Measurements from ENCODE around the gene C1orf116.

The C1orf116 gene

GRCh38 chr1:207003210-207003609 is 29.3 kb downstream of the C1orf116 start:
- Histone ChIP-seq H3K9me3 (ENCODE audit: insufficient read depth, low read depth, low read length) (no peaks in the 10 kb centered on the region), H2AK5ac (ENCODE audit: low read length) (no peak overlapping the region), H3K27me3 (ENCODE audit: insufficient read depth, low read length) (no peaks in the 10 kb centered on the region), H3K4me1 (ENCODE audit: control insufficient read depth in 1 of 2, insufficient read depth in 2 of 2, low read length in 2 of 2) (peaks cover 3 to 6% of the 10 kb centered on the region in 2 experiments), H3K9ac (ENCODE audit: low read length) (no peak overlapping the region), H2AFZ (ENCODE audit: insufficient read depth, low read length, poor library complexity) (no peak overlapping the region), H2BK120ac (ENCODE audit: insufficient read depth, low read length, poor library complexity) (no peak overlapping the region), H3K14ac (ENCODE audit: low read length) (no peak overlapping the region), H3K27ac (ENCODE audit: low read depth, low read length) (no peak overlapping the region), H2BK5ac (ENCODE audit: low read depth, low read length, poor library complexity) (no peak overlapping the region), H4K8ac (ENCODE audit: low read depth, low read length) (no peak overlapping the region), H3K23ac (ENCODE audit: low read length) (no peak overlapping the region), H2BK12ac (ENCODE audit: low read length) (no peak overlapping the region), H4K12ac (ENCODE audit: low read depth, low read length) (no peak overlapping the region), H4K91ac (ENCODE audit: low read depth, low read length) (no peak overlapping the region), H3K36me3 (ENCODE audit: control insufficient read depth in 1 of 2, insufficient read depth in 2 of 2, low read length in 2 of 2) (no peaks in the 10 kb centered on the region), H3K79me2 (ENCODE audit: control insufficient read depth, insufficient read depth, low read length, poor library complexity) (no peaks in the 10 kb centered on the region), H3K18ac (ENCODE audit: low read length) (no peak overlapping the region), H3K4me3 (ENCODE audit: low read depth, low read length) (no peak overlapping the region), H3K79me1 (ENCODE audit: low read length) (no peaks in the 10 kb centered on the region), H3K4ac (ENCODE audit: low read depth, low read length) (no peak overlapping the region), H3K4me2 (ENCODE audit: low read length) (no peak overlapping the region)
- WGBS (ENCODE audit: extremely low coverage, insufficient coverage, insufficient read length): no CpG with 5 or more reads among the region's 4 CpGs
- no peak for DNase-seq

- Histone ChIP-seq H4K91ac (ENCODE audit: low read depth, low read length) (no peak overlapping the region), H4K8ac (ENCODE audit: low read depth, low read length) (no peak overlapping the region), H2AFZ (ENCODE audit: insufficient read depth, low read length, poor library complexity) (no peak overlapping the region), H3K4me2 (ENCODE audit: low read length) (no peak overlapping the region), H3K79me2 (ENCODE audit: control insufficient read depth, insufficient read depth, low read length, poor library complexity) (no peaks in the 10 kb centered on the region), H3K27ac (ENCODE audit: low read depth, low read length) (no peak overlapping the region), H4K12ac (ENCODE audit: low read depth, low read length) (no peak overlapping the region), H3K36me3 (ENCODE audit: control insufficient read depth in 1 of 2, insufficient read depth in 2 of 2, low read length in 2 of 2) (no peaks in the 10 kb centered on the region), H3K4ac (ENCODE audit: low read depth, low read length) (no peak overlapping the region), H3K18ac (ENCODE audit: low read length) (no peak overlapping the region), H3K27me3 (ENCODE audit: insufficient read depth, low read length) (no peaks in the 10 kb centered on the region), H3K9ac (ENCODE audit: low read length) (no peak overlapping the region), H3K23ac (ENCODE audit: low read length) (no peak overlapping the region), H2AK5ac (ENCODE audit: low read length) (no peak overlapping the region), H2BK5ac (ENCODE audit: low read depth, low read length, poor library complexity) (no peak overlapping the region), H2BK12ac (ENCODE audit: low read length) (no peak overlapping the region), H3K14ac (ENCODE audit: low read length) (no peak overlapping the region), H2BK120ac (ENCODE audit: insufficient read depth, low read length, poor library complexity) (no peak overlapping the region), H3K4me3 (ENCODE audit: low read depth, low read length) (no peak overlapping the region), H3K4me1 (ENCODE audit: control insufficient read depth in 1 of 2, insufficient read depth in 2 of 2, low read length in 2 of 2) (peaks cover 3 to 6% of the 10 kb centered on the region in 2 experiments), H3K79me1 (ENCODE audit: low read length) (no peaks in the 10 kb centered on the region), H3K9me3 (ENCODE audit: insufficient read depth, low read depth, low read length) (no peaks in the 10 kb centered on the region)
- peak; percentile 8 to 25 for DNase-seq
- no CpG with 5 or more reads among the region's 1 CpG for WGBS (ENCODE audit: extremely low coverage, insufficient coverage, insufficient read length)
Measured at GRCh38 chr1:207002724-207003146, 29.8 kb downstream of the C1orf116 start.

GRCh38 chr1:207001492-207002245 is 30.9 kb downstream of the C1orf116 start:
- no peak overlapping the region for H3K27ac ChIP-seq (ENCODE audit: low read depth, low read length)
- H2BK120ac ChIP-seq (ENCODE audit: insufficient read depth, low read length, poor library complexity): no peak overlapping the region
- peaks cover 0 to 2% of the 10 kb centered on the region in 2 experiments for H3K4me1 ChIP-seq (ENCODE audit: control insufficient read depth in 1 of 2, insufficient read depth in 2 of 2, low read length in 2 of 2)
- no peak overlapping the region for H4K12ac ChIP-seq (ENCODE audit: low read depth, low read length)
- no peak overlapping the region for H3K23ac ChIP-seq (ENCODE audit: low read length)
- no peaks in the 10 kb centered on the region for H3K79me2 ChIP-seq (ENCODE audit: control insufficient read depth, insufficient read depth, low read length, poor library complexity)
- no peak overlapping the region for H4K8ac ChIP-seq (ENCODE audit: low read depth, low read length)
- no peaks in the 10 kb centered on the region for H3K9me3 ChIP-seq (ENCODE audit: insufficient read depth, low read depth, low read length)
- no peak overlapping the region for H3K4me2 ChIP-seq (ENCODE audit: low read length)
- no peaks in the 10 kb centered on the region for H3K36me3 ChIP-seq (ENCODE audit: control insufficient read depth in 1 of 2, insufficient read depth in 2 of 2, low read length in 2 of 2)
- no peak overlapping the region for H3K18ac ChIP-seq (ENCODE audit: low read length)
- no peak overlapping the region for H3K4ac ChIP-seq (ENCODE audit: low read depth, low read length)
- no peak overlapping the region for H3K4me3 ChIP-seq (ENCODE audit: low read depth, low read length)
- no peak overlapping the region for H3K9ac ChIP-seq (ENCODE audit: low read length)
- H4K91ac ChIP-seq (ENCODE audit: low read depth, low read length): no peak overlapping the region
- peak; percentile 53 to 80 for DNase-seq
- no peaks in the 10 kb centered on the region for H3K27me3 ChIP-seq (ENCODE audit: insufficient read depth, low read length)
- no peak overlapping the region for H3K14ac ChIP-seq (ENCODE audit: low read length)
- no peaks in the 10 kb centered on the region for H3K79me1 ChIP-seq (ENCODE audit: low read length)
- no peak overlapping the region for H2BK5ac ChIP-seq (ENCODE audit: low read depth, low read length, poor library complexity)
- H2AFZ ChIP-seq (ENCODE audit: insufficient read depth, low read length, poor library complexity): no peak overlapping the region
- no peak overlapping the region for H2AK5ac ChIP-seq (ENCODE audit: low read length)
- no CpG with 5 or more reads among the region's 5 CpGs for WGBS (ENCODE audit: extremely low coverage, insufficient coverage, insufficient read length)
- H2BK12ac ChIP-seq (ENCODE audit: low read length): no peak overlapping the region

GRCh38 chr1:207000651-207001291 is 31.8 kb downstream of the C1orf116 start:
- no peak overlapping the region for H4K8ac ChIP-seq (ENCODE audit: low read depth, low read length)
- H3K79me2 ChIP-seq (ENCODE audit: control insufficient read depth, insufficient read depth, low read length, poor library complexity): no peaks in the 10 kb centered on the region
- no CpG with 5 or more reads among the region's 5 CpGs for WGBS (ENCODE audit: extremely low coverage, insufficient coverage, insufficient read length)
- H3K27ac ChIP-seq (ENCODE audit: low read depth, low read length): no peak overlapping the region
- no peaks in the 10 kb centered on the region for H3K79me1 ChIP-seq (ENCODE audit: low read length)
- peak; percentile 35 to 74 for DNase-seq
- H3K23ac ChIP-seq (ENCODE audit: low read length): no peak overlapping the region
- no peak overlapping the region for H3K14ac ChIP-seq (ENCODE audit: low read length)
- no peak overlapping the region for H2BK12ac ChIP-seq (ENCODE audit: low read length)
- no peak overlapping the region for H2AFZ ChIP-seq (ENCODE audit: insufficient read depth, low read length, poor library complexity)
- H3K9me3 ChIP-seq (ENCODE audit: insufficient read depth, low read depth, low read length): no peaks in the 10 kb centered on the region
- H3K4me3 ChIP-seq (ENCODE audit: low read depth, low read length): no peak overlapping the region
- no peak overlapping the region for H4K91ac ChIP-seq (ENCODE audit: low read depth, low read length)
- no peak overlapping the region for H3K4me2 ChIP-seq (ENCODE audit: low read length)
- H3K36me3 ChIP-seq (ENCODE audit: control insufficient read depth in 1 of 2, insufficient read depth in 2 of 2, low read length in 2 of 2): no peaks in the 10 kb centered on the region
- no peak overlapping the region for H3K4ac ChIP-seq (ENCODE audit: low read depth, low read length)
- no peak overlapping the region for H3K9ac ChIP-seq (ENCODE audit: low read length)
- H3K4me1 ChIP-seq (ENCODE audit: control insufficient read depth in 1 of 2, insufficient read depth in 2 of 2, low read length in 2 of 2): peaks cover 0 to 2% of the 10 kb centered on the region in 2 experiments
- H3K18ac ChIP-seq (ENCODE audit: low read length): no peak overlapping the region
- no peak overlapping the region for H4K12ac ChIP-seq (ENCODE audit: low read depth, low read length)
- H2BK120ac ChIP-seq (ENCODE audit: insufficient read depth, low read length, poor library complexity): no peak overlapping the region
- H2BK5ac ChIP-seq (ENCODE audit: low read depth, low read length, poor library complexity): no peak overlapping the region
- H2AK5ac ChIP-seq (ENCODE audit: low read length): no peak overlapping the region
- H3K27me3 ChIP-seq (ENCODE audit: insufficient read depth, low read length): no peaks in the 10 kb centered on the region
